SJSA1 (cell line): ENCODE data around the gene DRD3. TPM values are rescaled to one million over a fixed set of nuclear protein-coding genes. Genes with fewer than 3 reads are reported as not detected.

Source experiments
- DNase-seq, 2 experiments: peaks; one replicate each; pipeline ENCODE4 v3.0.0-alpha.2; 2015 to 2020; ENCODE audit warnings: low spot score in 2 of 2, low read depth in 1 of 2
- H3K27ac ChIP-seq: fragments of 250-450 bp; sonication (Bioruptor Pico); 2 replicates; pipeline ENCODE4 v1.5.1; 2020; ENCODE audit warnings: mild to moderate bottlenecking, moderate library complexity
- H3K27me3 ChIP-seq: fragments of 250-450 bp; sonication (Bioruptor Pico); replicated peaks from 2 replicates; pipeline ENCODE4 v1.5.1; 2020; ENCODE audit warnings: mild to moderate bottlenecking, moderate library complexity
- H3K36me3 ChIP-seq: fragments of 250-450 bp; sonication (Bioruptor Pico); 2 replicates; pipeline ENCODE4 v1.5.1; 2020; ENCODE audit warnings: mild to moderate bottlenecking
- H3K4me1 ChIP-seq: fragments of 250-450 bp; sonication (Bioruptor Pico); replicated peaks from 2 replicates; pipeline ENCODE4 v1.6.1; 2021; ENCODE audit warnings: mild to moderate bottlenecking
- H3K4me3 ChIP-seq: fragments of 250-450 bp; sonication (Bioruptor Pico); 2 replicates; pipeline ENCODE4 v1.5.1; 2020; ENCODE audit warnings: mild to moderate bottlenecking
- H3K9me3 ChIP-seq: fragments of 250-450 bp; sonication (Bioruptor Pico); replicated peaks from 2 replicates; pipeline ENCODE4 v1.5.1; 2020; ENCODE audit warnings: mild to moderate bottlenecking
- total RNA-seq: library from RNA; depleted of rRNA; stranded (reverse); fragments of >200 nt; shearing (Covaris generic); gene quantifications from 2 replicates; pipeline ENCODE4 v1.2.3, GENCODE V29; 2014

The DRD3 gene
- total RNA-seq, 1 experiment from 2014 or later = not detected

DNA sequence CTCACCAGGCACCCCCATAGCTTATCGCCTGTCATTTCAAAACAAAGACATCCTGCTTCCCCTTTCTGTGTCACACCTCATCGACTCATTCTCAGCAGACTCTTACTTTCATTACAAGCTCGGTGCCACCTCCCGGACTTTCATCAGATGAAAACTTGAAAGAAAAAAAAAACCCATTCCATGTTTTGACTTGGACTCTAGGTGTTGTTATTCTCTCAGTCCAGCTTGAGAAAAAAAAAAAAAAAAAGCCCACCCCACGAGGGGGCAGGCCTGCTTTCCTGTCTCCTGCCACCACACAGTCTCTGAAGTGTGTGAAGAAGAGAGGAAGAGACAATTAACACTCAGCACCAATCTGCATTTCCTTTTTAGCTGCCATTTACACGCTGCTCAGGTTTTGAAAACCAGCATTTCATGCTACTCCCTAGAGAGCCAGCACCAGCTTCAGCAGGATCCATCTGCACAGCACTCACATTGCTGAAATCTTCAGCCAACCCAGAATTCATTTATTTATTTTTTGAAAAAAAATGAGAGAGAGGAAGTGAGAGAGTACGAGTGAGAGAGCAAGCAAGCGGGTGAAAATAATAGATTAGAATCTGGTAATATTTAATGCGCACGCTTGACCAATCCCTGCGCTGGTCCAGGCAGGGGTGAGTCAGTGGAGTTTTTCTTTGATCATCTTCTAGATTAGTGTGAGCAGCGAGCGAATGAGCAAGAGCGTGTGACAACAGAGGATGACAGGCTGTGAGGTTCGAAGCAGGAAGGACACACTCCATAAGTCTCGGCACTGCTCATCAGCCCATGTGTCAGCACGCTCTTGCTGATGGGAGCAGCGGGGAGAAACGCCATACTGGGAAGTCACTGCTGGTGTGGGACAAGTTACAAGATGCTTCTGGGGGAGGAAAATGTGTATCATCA is 35.0 kb upstream of the DRD3 start:
- peaks cover 5% of the 10 kb centered on the region; the same call in 1 of the 2 replicates for H3K4me1 ChIP-seq
- peak in 1 of 2 experiments; percentile 26 for DNase-seq
- no peaks in the 10 kb centered on the region for H3K36me3 ChIP-seq
- H3K9me3 ChIP-seq = no peaks in the 10 kb centered on the region
- H3K4me3 ChIP-seq = no peak overlapping the region
- H3K27ac ChIP-seq = no peak overlapping the region
- H3K27me3 ChIP-seq = no peaks in the 10 kb centered on the region

- Histone ChIP-seq H3K27ac (no peak overlapping the region), H3K4me1 (peaks cover 5% of the 10 kb centered on the region; the same call in 1 of the 2 replicates), H3K4me3 (no peak overlapping the region)
Measured at GRCh38 chr3:114213292-114213626, 34.4 kb upstream of the DRD3 start.

DNA sequence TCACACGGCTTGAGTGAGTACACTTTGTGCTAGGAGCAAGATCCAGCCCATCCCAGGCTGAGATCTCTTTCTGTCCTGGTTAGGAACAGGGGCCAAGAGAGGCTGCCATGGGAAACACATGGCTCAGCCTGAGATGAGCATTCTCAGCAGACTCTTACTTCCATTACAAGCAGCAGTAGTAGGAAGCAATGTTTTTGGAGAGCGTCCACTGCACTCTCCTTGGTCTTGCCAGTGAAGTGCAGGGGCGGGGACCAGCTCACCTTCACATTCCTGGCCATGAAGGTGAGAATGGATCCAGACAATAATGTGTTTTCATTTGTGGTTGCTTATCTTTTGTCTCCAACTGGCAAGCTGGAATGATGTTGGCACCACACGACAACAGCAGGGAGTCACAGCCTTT is 33.8 kb upstream of the DRD3 start:
- no peaks in the 10 kb centered on the region for H3K9me3 ChIP-seq
- H3K27ac ChIP-seq = no peak overlapping the region
- no peak overlapping the region for H3K4me3 ChIP-seq
- H3K36me3 ChIP-seq = no peaks in the 10 kb centered on the region
- no peaks in the 10 kb centered on the region for H3K27me3 ChIP-seq
- H3K4me1 ChIP-seq = peaks cover 5% of the 10 kb centered on the region; the same call in 1 of the 2 replicates
- no peak for DNase-seq

More at GRCh38 chr3:114213292-114213626, 34.4 kb upstream of the DRD3 start:
- DNase-seq = peak in 1 of 2 experiments; percentile 1
- no peaks in the 10 kb centered on the region for H3K9me3 ChIP-seq
- H3K27me3 ChIP-seq = no peaks in the 10 kb centered on the region
- H3K36me3 ChIP-seq = no peaks in the 10 kb centered on the region

- DNase-seq = no peak
- Histone ChIP-seq H3K27me3 (peaks cover 6% of the 10 kb centered on the region; the same call in 1 of the 2 replicates), H3K36me3 (no peaks in the 10 kb centered on the region), H3K27ac (no peak overlapping the region), H3K9me3 (no peaks in the 10 kb centered on the region), H3K4me3 (no peak overlapping the region), H3K4me1 (no peaks in the 10 kb centered on the region)
Measured at GRCh38 chr3:114207768-114208167, 28.9 kb upstream of the DRD3 start.

DNA sequence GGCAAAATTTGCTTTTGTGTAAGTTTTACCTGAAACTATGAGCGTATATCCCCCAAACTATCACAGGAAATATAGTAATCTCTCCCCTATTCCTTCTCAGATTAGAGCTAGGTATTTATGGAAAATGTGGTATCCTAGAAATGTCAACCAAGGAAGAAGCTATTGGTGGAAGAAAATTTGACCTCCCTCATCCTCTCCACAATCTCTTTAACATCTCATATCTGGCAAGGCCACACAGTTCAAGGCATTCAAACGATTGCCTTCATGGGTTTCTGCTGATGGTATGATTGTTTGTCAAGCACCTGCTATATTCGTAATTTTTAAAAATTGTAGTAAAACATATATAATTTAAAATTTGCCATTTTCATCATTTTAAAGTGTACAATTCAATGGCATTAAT is 27.5 kb upstream of the DRD3 start:
- peaks cover 6% of the 10 kb centered on the region; the same call in 1 of the 2 replicates for H3K27me3 ChIP-seq
- H3K4me1 ChIP-seq = no peaks in the 10 kb centered on the region
- no peaks in the 10 kb centered on the region for H3K9me3 ChIP-seq
- no peaks in the 10 kb centered on the region for H3K36me3 ChIP-seq
- H3K4me3 ChIP-seq = no peak overlapping the region
- H3K27ac ChIP-seq = no peak overlapping the region
- DNase-seq = no peak

GRCh38 chr3:114205541-114205940 is 26.7 kb upstream of the DRD3 start:
- DNase-seq = no peak
- H3K27ac ChIP-seq = no peak overlapping the region
- H3K4me3 ChIP-seq = no peak overlapping the region
- H3K4me1 ChIP-seq = no peaks in the 10 kb centered on the region
- no peaks in the 10 kb centered on the region for H3K36me3 ChIP-seq
- peaks cover 6% of the 10 kb centered on the region; the same call in 1 of the 2 replicates for H3K27me3 ChIP-seq
- H3K9me3 ChIP-seq = no peaks in the 10 kb centered on the region

GRCh38 chr3:114194750-114195149 is 15.9 kb upstream of the DRD3 start:
- H3K4me1 ChIP-seq = no peaks in the 10 kb centered on the region
- H3K27ac ChIP-seq = no peak overlapping the region
- H3K27me3 ChIP-seq = no peaks in the 10 kb centered on the region
- H3K36me3 ChIP-seq = no peaks in the 10 kb centered on the region
- DNase-seq = no peak
- no peak overlapping the region for H3K4me3 ChIP-seq
- H3K9me3 ChIP-seq = no peaks in the 10 kb centered on the region

DNA sequence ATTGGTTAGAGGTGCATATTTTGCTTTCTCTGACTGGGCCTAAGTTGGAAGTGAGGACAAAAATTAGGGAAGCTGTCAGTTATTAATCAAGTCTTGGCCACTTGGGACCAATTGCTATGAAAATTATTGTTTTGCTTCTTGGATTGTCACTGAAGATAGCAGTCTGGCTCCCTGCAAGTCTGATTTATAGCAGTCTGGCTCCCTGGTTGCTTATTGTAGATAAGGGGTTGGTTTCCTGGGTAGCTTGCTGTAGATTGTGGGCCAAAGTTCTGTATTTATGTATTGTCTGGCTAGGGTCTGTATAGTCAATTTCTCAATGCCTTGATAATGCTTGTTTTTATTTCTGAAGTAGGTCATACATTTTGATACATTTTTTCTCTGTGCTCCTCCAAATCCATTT is 13.3 kb upstream of the DRD3 start:
- no peak for DNase-seq
- H3K4me3 ChIP-seq = no peak overlapping the region
- H3K27ac ChIP-seq = no peak overlapping the region

DNA sequence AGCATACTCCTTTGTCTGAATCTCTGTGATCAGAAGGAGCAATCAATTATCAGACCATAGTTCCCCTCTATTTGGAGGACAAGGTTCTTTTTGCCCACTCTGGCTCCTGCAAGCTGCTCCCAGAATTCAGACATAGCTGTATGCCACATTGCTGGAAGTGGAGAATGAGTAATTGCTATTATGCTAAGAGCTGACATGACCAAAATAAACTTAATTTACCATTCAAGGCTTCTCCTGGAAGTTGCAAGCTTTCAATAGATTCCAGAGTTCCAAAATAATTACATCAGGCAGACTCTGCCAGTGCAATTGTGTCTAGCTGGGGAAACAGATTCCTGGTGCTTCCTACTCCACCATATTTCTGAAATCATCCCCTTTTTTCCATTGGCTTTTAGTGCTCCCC is 7.6 kb upstream of the DRD3 start:
- Histone ChIP-seq H3K36me3 (no peaks in the 10 kb centered on the region), H3K27me3 (0 out of 2 replicates have a peak, but pooled peaks cover 4% of the 10 kb centered on the region), H3K9me3 (no peaks in the 10 kb centered on the region), H3K27ac (no peak overlapping the region), H3K4me3 (no peak overlapping the region), H3K4me1 (no peaks in the 10 kb centered on the region)
- no peak for DNase-seq

More for the DNA sequence above, 13.3 kb upstream of the DRD3 start:
- Histone ChIP-seq H3K9me3 (no peaks in the 10 kb centered on the region), H3K36me3 (no peaks in the 10 kb centered on the region), H3K4me1 (no peaks in the 10 kb centered on the region), H3K27me3 (no peaks in the 10 kb centered on the region)

GRCh38 chr3:114179575-114179974 is 723 bp upstream of the DRD3 start:
- Histone ChIP-seq H3K36me3 (no peaks in the 10 kb centered on the region), H3K4me3 (no peak overlapping the region), H3K27ac (no peak overlapping the region), H3K27me3 (0 out of 2 replicates have a peak, but pooled peaks cover under 1% of the 10 kb centered on the region), H3K4me1 (no peaks in the 10 kb centered on the region), H3K9me3 (no peaks in the 10 kb centered on the region)
- DNase-seq = no peak

GRCh38 chr3:114176890-114177289 is 2.0 kb downstream of the DRD3 start:
- Histone ChIP-seq H3K9me3 (no peaks in the 10 kb centered on the region), H3K27me3 (no peaks in the 10 kb centered on the region), H3K4me3 (no peak overlapping the region), H3K36me3 (no peaks in the 10 kb centered on the region), H3K4me1 (no peaks in the 10 kb centered on the region), H3K27ac (no peak overlapping the region)
- DNase-seq = no peak

DNA sequence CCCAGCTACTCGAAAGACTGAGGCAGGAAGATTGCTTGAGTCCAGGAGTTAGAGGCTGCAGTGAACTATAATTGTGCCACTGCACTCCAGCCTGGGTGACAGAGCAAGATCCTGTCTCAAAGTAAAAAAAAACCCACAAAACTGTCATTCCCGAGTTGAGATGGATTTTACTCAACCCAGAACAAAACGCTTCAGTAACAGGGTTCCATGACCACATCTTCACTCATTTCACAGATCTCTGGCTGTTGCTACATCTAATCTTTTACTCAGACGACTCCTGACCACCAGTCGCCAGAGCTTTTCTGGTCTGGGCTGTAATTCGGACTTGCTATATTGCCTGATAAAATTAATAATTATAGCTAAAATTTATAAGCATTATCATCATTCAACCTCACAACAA is 2.4 kb downstream of the DRD3 start:
- H3K27me3 ChIP-seq = no peaks in the 10 kb centered on the region
- no peaks in the 10 kb centered on the region for H3K9me3 ChIP-seq
- H3K4me3 ChIP-seq = no peak overlapping the region
- no peak for DNase-seq
- H3K27ac ChIP-seq = no peak overlapping the region
- H3K4me1 ChIP-seq = no peaks in the 10 kb centered on the region
- no peaks in the 10 kb centered on the region for H3K36me3 ChIP-seq

DNA sequence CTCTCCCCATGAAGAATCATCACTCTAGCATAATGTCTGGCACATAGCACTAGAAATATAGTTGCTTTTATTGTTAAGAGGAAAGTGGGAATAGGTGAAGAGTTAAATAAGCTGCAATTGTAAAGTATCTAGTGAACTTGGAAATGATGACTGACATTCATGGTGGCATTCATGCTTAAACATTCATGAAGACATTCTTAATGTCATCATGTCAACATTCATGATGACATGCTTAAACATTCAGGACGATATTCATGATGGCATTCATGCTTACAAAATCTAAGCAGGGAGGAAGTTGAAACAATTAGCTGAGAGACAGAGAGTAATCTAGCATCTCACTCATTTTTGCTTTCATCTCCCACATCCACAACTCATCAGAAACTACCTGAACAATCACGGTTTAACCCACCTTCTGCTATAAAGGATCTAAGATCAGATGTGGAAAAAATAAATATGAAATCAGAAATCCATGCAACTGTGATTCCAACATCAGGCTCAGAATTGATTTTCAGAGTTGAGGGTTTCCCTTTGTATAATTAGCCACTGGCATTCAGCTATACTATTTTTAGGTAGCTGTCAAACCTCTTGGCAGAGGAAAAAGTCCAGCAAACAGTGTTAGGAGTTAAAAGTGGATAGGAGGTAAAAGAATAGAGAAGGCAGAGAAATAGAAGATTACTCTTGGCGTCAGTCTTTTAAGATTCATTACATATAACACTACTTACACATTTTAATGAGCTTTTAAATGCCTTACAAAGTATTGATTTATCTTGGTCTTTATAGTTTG is 3.5 kb downstream of the DRD3 start:
- no peak for DNase-seq
- Histone ChIP-seq H3K27me3 (no peaks in the 10 kb centered on the region), H3K36me3 (no peaks in the 10 kb centered on the region), H3K9me3 (no peaks in the 10 kb centered on the region), H3K4me1 (no peaks in the 10 kb centered on the region), H3K4me3 (no peak overlapping the region), H3K27ac (no peak overlapping the region)

GRCh38 chr3:114171677-114172076 is 7.2 kb downstream of the DRD3 start:
- H3K36me3 ChIP-seq = no peaks in the 10 kb centered on the region
- no peaks in the 10 kb centered on the region for H3K4me1 ChIP-seq
- H3K27ac ChIP-seq = no peak overlapping the region
- H3K9me3 ChIP-seq = no peaks in the 10 kb centered on the region
- 0 out of 2 replicates have a peak, but pooled peaks cover 3% of the 10 kb centered on the region for H3K27me3 ChIP-seq
- no peak overlapping the region for H3K4me3 ChIP-seq
- DNase-seq = no peak
